ENCODE results near the gene PCOLCE2.

The PCOLCE2 gene

GRCh38 chr3:142808103-142808917, 80.6 kb downstream of the PCOLCE2 start:
- DNase-seq (ENCODE audit: low read depth): no peak

GRCh38 chr3:142802891-142803290, 86.0 kb downstream of the PCOLCE2 start:
- DNase-seq (ENCODE audit: low read depth): no peak

GRCh38 chr3:142801746-142802145, 87.1 kb downstream of the PCOLCE2 start:
- DNase-seq (ENCODE audit: low read depth): no peak

GRCh38 chr3:142796823-142797222, 92.1 kb downstream of the PCOLCE2 start:
- no peak for DNase-seq (ENCODE audit: low read depth)

GRCh38 chr3:142795332-142795731, 93.6 kb downstream of the PCOLCE2 start:
- DNase-seq (ENCODE audit: low read depth): no peak

- no peak for DNase-seq (ENCODE audit: low read depth)
These were observed 94.4 kb downstream of the PCOLCE2 start for GRCh38 chr3:142794508-142794907.

- DNase-seq (ENCODE audit: low read depth): no peak
These were observed 101.2 kb downstream of the PCOLCE2 start for GRCh38 chr3:142787719-142788118.

GRCh38 chr3:142785996-142786395, 102.9 kb downstream of the PCOLCE2 start:
- DNase-seq (ENCODE audit: low read depth): no peak

- no peak for DNase-seq (ENCODE audit: low read depth)
These were observed 104.7 kb downstream of the PCOLCE2 start for GRCh38 chr3:142784228-142784627.

- DNase-seq (ENCODE audit: low read depth): no peak
These were observed 106.3 kb downstream of the PCOLCE2 start for GRCh38 chr3:142782616-142783015.

GRCh38 chr3:142779591-142779990, 109.3 kb downstream of the PCOLCE2 start:
- DNase-seq (ENCODE audit: low read depth): no peak

- DNase-seq (ENCODE audit: low read depth): no peak
These were observed 110.3 kb downstream of the PCOLCE2 start for GRCh38 chr3:142778541-142778940.

- DNase-seq (ENCODE audit: low read depth): no peak
These were observed 111.0 kb downstream of the PCOLCE2 start for GRCh38 chr3:142777927-142778326.

GRCh38 chr3:142768338-142768737, 120.5 kb downstream of the PCOLCE2 start:
- DNase-seq (ENCODE audit: low read depth): no peak

All from GM04503 (cell line).